GM19438 (cell line): ENCODE measurements around the gene KRTAP10-12.
"Not testable (repeated sequence)": the region's sequence is repeated elsewhere in the genome, so short reads cannot be mapped to it uniquely, and the experiment has no call there.

Source experiments
- ATAC-seq: cut with Tn5 transposase; IDR thresholded peaks from one replicate; pipeline ENCODE4 v1.9.1; 2021; ENCODE audit warnings: low read depth; ENCODE audit not compliant: unreplicated experiment

Gene KRTAP10-12

GRCh38 chr21:44697172-44697810 is at the start of gene KRTAP10-12:
TSS of gene KRTAP10-12 (plus strand) at chr21:44697172. CDS start at chr21:44697202, 30 bp downstream.
- ATAC-seq, result not testable (repeated sequence)

GRCh38 chr21:44647222-44647552 is 49.8 kb upstream of the KRTAP10-12 start:
- no peak for ATAC-seq

- no peak for ATAC-seq
These were observed 48.2 kb upstream of the KRTAP10-12 start for GRCh38 chr21:44648557-44649311.

GRCh38 chr21:44649521-44650100 is 47.4 kb upstream of the KRTAP10-12 start:
- ATAC-seq, result no peak

GRCh38 chr21:44650265-44650972 is 46.6 kb upstream of the KRTAP10-12 start:
- no peak for ATAC-seq

GRCh38 chr21:44650973-44651675 is 45.8 kb upstream of the KRTAP10-12 start:
- no peak for ATAC-seq

- no peak for ATAC-seq
These were observed 43.8 kb upstream of the KRTAP10-12 start for GRCh38 chr21:44653123-44653522.

- ATAC-seq, result no peak
These were observed 43.1 kb upstream of the KRTAP10-12 start for GRCh38 chr21:44653656-44654575.

GRCh38 chr21:44654576-44655175 is 42.3 kb upstream of the KRTAP10-12 start, which contains the start of gene KRTAP12-4:
TSS of gene KRTAP12-4 (minus strand) at chr21:44654659. CDS start at chr21:44654614, 45 bp downstream.
- no peak for ATAC-seq

- ATAC-seq, result no peak
These were observed 40.1 kb upstream of the KRTAP10-12 start for GRCh38 chr21:44656868-44657267.

- no peak for ATAC-seq
These were observed 39.1 kb upstream of the KRTAP10-12 start, which contains the start of gene KRTAP12-3 for GRCh38 chr21:44657635-44658540. TSS of gene KRTAP12-3 (plus strand) at chr21:44657932. CDS start at chr21:44657980, 48 bp downstream.

GRCh38 chr21:44658541-44658910 is 38.4 kb upstream of the KRTAP10-12 start:
- ATAC-seq, result no peak

GRCh38 chr21:44658913-44659595 is 37.9 kb upstream of the KRTAP10-12 start:
- ATAC-seq, result no peak

- not testable (repeated sequence) for ATAC-seq
These were observed 35.4 kb upstream of the KRTAP10-12 start for GRCh38 chr21:44661567-44661966.

- no peak for ATAC-seq
These were observed 32.3 kb upstream of the KRTAP10-12 start for GRCh38 chr21:44664691-44665090.

- ATAC-seq, result no peak
These were observed 30.3 kb upstream of the KRTAP10-12 start, which contains the start of gene KRTAP12-2 for GRCh38 chr21:44666401-44667320. TSS of gene KRTAP12-2 (minus strand) at chr21:44666927. CDS start at chr21:44666886, 41 bp downstream.
